Skeletal muscle tissue (tissue), 4 donors: Measurements from ENCODE around the gene L2HGDH. TPM values are rescaled to one million over a fixed set of nuclear protein-coding genes. Genes with fewer than 3 reads are reported as not detected.

Source experiments
- H3K27ac ChIP-seq: one replicate; pipeline ENCODE4 v1.7.0; 2013; ENCODE audit warnings: mild to moderate bottlenecking, low read depth, low read length, inconsistent platforms
- H3K27me3 ChIP-seq, 3 donors: one replicate each; pipeline ENCODE4 v1.7.0; 2013; ENCODE audit warnings: low read length in 3 of 3; ENCODE audit not compliant: control insufficient read depth in 3 of 3, insufficient read depth in 3 of 3
- H3K36me3 ChIP-seq, 3 donors: one replicate each; pipeline ENCODE4 v1.7.0; 2013; ENCODE audit warnings: low read length in 3 of 3; ENCODE audit not compliant: control insufficient read depth in 3 of 3, insufficient read depth in 3 of 3
- H3K4me1 ChIP-seq, 3 donors: one replicate each; pipeline ENCODE4 v1.7.0; 2013; ENCODE audit warnings: low read length in 3 of 3, mild to moderate bottlenecking in 3 of 3; ENCODE audit not compliant: control insufficient read depth in 3 of 3, insufficient read depth in 3 of 3
- H3K4me3 ChIP-seq, 3 donors: one replicate each; pipeline ENCODE4 v1.7.0; 2013; ENCODE audit warnings: low read length in 3 of 3
- H3K9ac ChIP-seq, 3 donors: one replicate each; pipeline ENCODE4 v1.7.0; 2013; ENCODE audit warnings: low read length in 3 of 3, mild to moderate bottlenecking in 3 of 3, moderate library complexity in 2 of 3, low read depth in 1 of 3
- H3K9me3 ChIP-seq, 3 donors: one replicate each; pipeline ENCODE4 v1.7.0; 2013; ENCODE audit warnings: low read length in 3 of 3; ENCODE audit not compliant: control insufficient read depth in 3 of 3
- total RNA-seq: library from RNA; depleted of rRNA; stranded (reverse); fragments of >200 nt; gene quantifications from one replicate; pipeline ENCODE4 v1.2.3, GENCODE V29; 2014
- donor health status: Osteomylitis.

Gene L2HGDH
- total RNA-seq, 1 donor from 2014 or later = 8.4 TPM

- peak overlapping the region in 2 of 3 donors; percentile 9 to 22 for H3K9ac ChIP-seq
- no peaks in the 10 kb centered on the region for H3K27me3 ChIP-seq
- peak overlapping the region; percentile 59 for H3K27ac ChIP-seq
- no peaks in the 10 kb centered on the region for H3K36me3 ChIP-seq
- H3K9me3 ChIP-seq = no peaks in the 10 kb centered on the region
- H3K4me3 ChIP-seq = peak overlapping the region in 1 of 3 donors; percentile 40
- peaks cover 22 to 37% (median 34%) of the 10 kb centered on the region in 3 donors for H3K4me1 ChIP-seq
These were observed 86.7 kb downstream of the L2HGDH start for GRCh38 chr14:50225067-50225973.

DNA sequence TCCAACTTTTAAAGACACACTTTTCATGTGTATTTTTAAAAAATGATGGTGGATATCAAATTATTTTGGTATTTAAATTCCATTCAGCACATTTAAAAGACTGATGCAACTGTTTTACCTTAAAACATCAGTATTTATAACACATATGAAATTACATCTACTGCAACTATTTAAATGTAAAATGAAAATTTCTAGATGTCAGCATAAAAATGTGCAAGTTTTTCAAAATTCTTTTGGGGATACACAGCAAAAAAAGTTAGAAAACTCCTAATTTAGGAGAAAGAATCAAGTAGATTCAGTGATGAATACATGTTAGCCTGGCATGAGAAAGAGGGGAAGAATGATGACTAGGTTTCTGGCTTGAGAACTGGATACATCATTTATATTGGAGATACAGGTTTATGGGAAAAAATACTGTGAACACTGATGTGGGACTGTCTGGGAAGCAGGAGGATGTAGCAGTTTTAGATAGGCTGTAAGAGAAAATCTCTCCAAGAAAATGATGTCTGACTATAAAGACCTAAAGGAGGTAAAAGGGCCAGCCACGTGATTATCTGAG is 89.9 kb downstream of the L2HGDH start:
- no peak overlapping the region for H3K9ac ChIP-seq
- no peaks in the 10 kb centered on the region for H3K27me3 ChIP-seq
- H3K27ac ChIP-seq = no peak overlapping the region
- H3K36me3 ChIP-seq = no peaks in the 10 kb centered on the region
- H3K4me1 ChIP-seq = peaks cover 12 to 25% (median 22%) of the 10 kb centered on the region in 3 donors
- H3K9me3 ChIP-seq = no peaks in the 10 kb centered on the region
- no peak overlapping the region for H3K4me3 ChIP-seq

- Histone ChIP-seq H3K9ac (no peak overlapping the region), H3K4me1 (peaks cover 2 to 14% (median 9%) of the 10 kb centered on the region in 3 donors), H3K27me3 (no peaks in the 10 kb centered on the region), H3K27ac (no peak overlapping the region), H3K36me3 (no peaks in the 10 kb centered on the region), H3K4me3 (no peak overlapping the region), H3K9me3 (no peaks in the 10 kb centered on the region)
These were observed 93.5 kb downstream of the L2HGDH start for GRCh38 chr14:50218501-50218900.

- Histone ChIP-seq H3K9ac (no peak overlapping the region), H3K4me3 (no peak overlapping the region), H3K4me1 (peaks cover 5 to 14% (median 8%) of the 10 kb centered on the region in 3 donors), H3K27me3 (no peaks in the 10 kb centered on the region), H3K27ac (no peak overlapping the region), H3K36me3 (no peaks in the 10 kb centered on the region), H3K9me3 (no peaks in the 10 kb centered on the region)
These were observed 96.6 kb downstream of the L2HGDH start for GRCh38 chr14:50215416-50215815.

DNA sequence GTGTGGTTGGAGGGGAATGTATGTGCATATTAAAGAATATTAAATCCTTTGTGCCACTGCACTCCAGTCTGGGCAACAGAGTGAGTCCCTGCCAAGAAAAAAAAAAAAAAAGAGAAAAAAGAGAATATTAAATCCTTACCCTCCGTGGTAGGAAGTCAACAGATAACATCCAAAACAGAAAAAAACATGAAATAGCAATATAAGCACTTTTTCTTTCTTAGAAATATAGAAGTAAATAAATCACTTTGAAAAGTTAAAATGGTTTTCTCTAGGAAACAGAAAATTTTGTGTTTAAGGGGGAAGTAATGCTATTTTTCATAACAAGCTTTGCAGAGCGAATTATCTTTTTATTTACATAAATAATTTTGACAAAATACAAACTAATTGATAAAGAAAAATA is 98.2 kb downstream of the L2HGDH start:
- no peak overlapping the region for H3K4me3 ChIP-seq
- H3K4me1 ChIP-seq = peaks cover 5 to 14% (median 8%) of the 10 kb centered on the region in 3 donors

GRCh38 chr14:50212726-50213125 is 99.3 kb downstream of the L2HGDH start:
- H3K4me1 ChIP-seq = peaks cover 4 to 9% (median 5%) of the 10 kb centered on the region in 3 donors
- peak overlapping the region in 1 of 3 donors; percentile 2 for H3K9ac ChIP-seq
- no peaks in the 10 kb centered on the region for H3K36me3 ChIP-seq
- H3K9me3 ChIP-seq = no peaks in the 10 kb centered on the region
- H3K27ac ChIP-seq = no peak overlapping the region
- no peak overlapping the region for H3K4me3 ChIP-seq
- H3K27me3 ChIP-seq = no peaks in the 10 kb centered on the region

More for the DNA sequence above, 98.2 kb downstream of the L2HGDH start:
- Histone ChIP-seq H3K9ac (no peak overlapping the region), H3K36me3 (no peaks in the 10 kb centered on the region), H3K27me3 (no peaks in the 10 kb centered on the region), H3K9me3 (no peaks in the 10 kb centered on the region), H3K27ac (no peak overlapping the region)

DNA sequence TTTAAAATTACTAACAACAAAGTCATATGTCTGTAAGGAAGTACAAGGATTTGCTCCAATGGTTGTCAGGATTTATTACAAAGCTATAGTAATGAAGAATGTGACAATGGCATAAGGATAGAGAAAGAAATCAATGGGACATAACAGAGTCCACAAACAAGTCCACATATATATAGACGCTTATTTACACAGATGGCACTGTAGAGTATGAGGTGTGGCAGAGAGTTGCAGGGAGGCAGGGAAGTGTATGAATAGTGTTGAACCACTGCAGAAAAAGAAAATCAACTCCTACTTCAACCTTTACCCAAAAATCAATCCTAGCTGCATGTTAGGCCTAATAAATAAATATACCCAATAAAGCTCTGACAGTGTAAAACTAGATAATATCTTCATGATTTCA is 102.0 kb downstream of the L2HGDH start:
- H3K27me3 ChIP-seq = no peaks in the 10 kb centered on the region
- H3K4me1 ChIP-seq = peaks cover 2 to 6% (median 4%) of the 10 kb centered on the region in 3 donors
- no peaks in the 10 kb centered on the region for H3K9me3 ChIP-seq
- H3K4me3 ChIP-seq = no peak overlapping the region
- no peak overlapping the region for H3K27ac ChIP-seq
- peak overlapping the region in 1 of 3 donors; percentile 23 for H3K9ac ChIP-seq
- H3K36me3 ChIP-seq = no peaks in the 10 kb centered on the region

DNA sequence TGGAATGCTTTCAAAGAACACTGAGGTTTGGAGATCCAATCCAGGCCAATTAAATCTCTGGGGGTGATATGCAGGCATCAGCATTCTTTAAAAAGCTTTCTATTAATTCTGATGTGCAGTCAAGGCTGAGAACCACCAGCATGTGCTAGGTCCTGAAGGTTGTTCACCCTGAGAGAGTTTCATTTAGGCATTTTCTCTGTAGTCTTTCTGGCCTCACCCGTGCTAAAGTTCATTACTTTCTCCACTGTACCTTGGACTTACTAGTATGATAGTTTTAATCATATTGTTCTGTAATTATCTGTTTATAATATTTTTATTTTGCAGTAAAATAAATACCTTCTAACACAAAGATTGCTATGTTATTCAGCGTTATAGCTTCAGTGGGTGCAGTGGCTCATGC is 113.5 kb downstream of the L2HGDH start:
- Histone ChIP-seq H3K9ac (no peak overlapping the region), H3K4me1 (no peaks in the 10 kb centered on the region), H3K4me3 (no peak overlapping the region), H3K9me3 (no peaks in the 10 kb centered on the region), H3K27me3 (no peaks in the 10 kb centered on the region), H3K27ac (no peak overlapping the region), H3K36me3 (peaks cover 8 to 26% (median 23%) of the 10 kb centered on the region in 3 donors)

DNA sequence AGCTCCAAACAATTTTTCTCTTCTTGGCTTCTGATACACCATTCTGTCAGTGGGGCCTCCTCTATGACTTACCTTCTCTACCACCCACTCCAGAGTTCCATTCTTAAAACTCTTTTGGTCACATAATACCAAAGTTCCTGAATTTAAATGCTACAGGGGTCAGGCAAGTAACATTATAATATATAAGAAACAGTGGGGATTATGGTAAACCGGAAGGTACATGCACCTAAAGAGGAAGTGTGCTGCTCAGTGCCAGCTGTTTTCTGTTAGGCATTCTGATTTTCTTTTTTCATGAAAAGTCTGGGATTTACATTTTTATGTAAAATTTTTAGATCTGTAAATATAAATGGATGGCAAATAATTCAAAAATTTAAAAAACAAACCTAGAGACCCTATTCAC is 120.5 kb downstream of the L2HGDH start:
- peaks cover 0 to 27% (median 0%) of the 10 kb centered on the region in 3 donors for H3K36me3 ChIP-seq
- H3K4me1 ChIP-seq = no peaks in the 10 kb centered on the region
- no peak overlapping the region for H3K4me3 ChIP-seq
- no peak overlapping the region for H3K27ac ChIP-seq
- no peaks in the 10 kb centered on the region for H3K9me3 ChIP-seq
- no peaks in the 10 kb centered on the region for H3K27me3 ChIP-seq
- no peak overlapping the region for H3K9ac ChIP-seq
